ENCODE measurements around the gene TSC22D3.

Gene TSC22D3

GRCh38 chrX:107730991-107731766 is 44.4 kb downstream of the TSC22D3 start:
- no peak for DNase-seq (ENCODE audit: low read depth in 2 of 2)

- DNase-seq (ENCODE audit: low read depth in 2 of 2): no peak
These were observed 45.3 kb downstream of the TSC22D3 start for GRCh38 chrX:107730298-107730655.

GRCh38 chrX:107729558-107730297 is 45.9 kb downstream of the TSC22D3 start:
- DNase-seq (ENCODE audit: low read depth in 2 of 2): no peak

- DNase-seq (ENCODE audit: low read depth in 2 of 2): no peak
These were observed 47.1 kb downstream of the TSC22D3 start for GRCh38 chrX:107728371-107729099.

- DNase-seq (ENCODE audit: low read depth in 2 of 2): no peak
These were observed 48.6 kb downstream of the TSC22D3 start for GRCh38 chrX:107726816-107727534.

- DNase-seq (ENCODE audit: low read depth in 2 of 2): no peak
These were observed 49.6 kb downstream of the TSC22D3 start for GRCh38 chrX:107725761-107726555.

- no peak for DNase-seq (ENCODE audit: low read depth in 2 of 2)
These were observed 50.9 kb downstream of the TSC22D3 start for GRCh38 chrX:107724653-107725052.

GRCh38 chrX:107723511-107723910 is 52.1 kb downstream of the TSC22D3 start:
- no peak for DNase-seq (ENCODE audit: low read depth in 2 of 2)

- DNase-seq (ENCODE audit: low read depth in 2 of 2): no peak
These were observed 53.5 kb downstream of the TSC22D3 start for GRCh38 chrX:107721966-107722707.

- no peak for DNase-seq (ENCODE audit: low read depth in 2 of 2)
These were observed 54.3 kb downstream of the TSC22D3 start for GRCh38 chrX:107721318-107721717.

- peak; percentile 63 to 68 for DNase-seq (ENCODE audit: low read depth in 2 of 2)
These were observed 57.4 kb downstream of the TSC22D3 start for GRCh38 chrX:107718156-107718621.

GRCh38 chrX:107716816-107717700 is 58.5 kb downstream of the TSC22D3 start:
- DNase-seq (ENCODE audit: low read depth in 2 of 2): peak; percentile 40 to 52

GRCh38 chrX:107716118-107716684 is 59.4 kb downstream of the TSC22D3 start:
- DNase-seq (ENCODE audit: low read depth in 2 of 2): no peak

- no peak for DNase-seq (ENCODE audit: low read depth in 2 of 2)
These were observed 60.1 kb downstream of the TSC22D3 start for GRCh38 chrX:107715331-107716117.

GRCh38 chrX:107714206-107714891 is 61.2 kb downstream of the TSC22D3 start:
- no peak for DNase-seq (ENCODE audit: low read depth in 2 of 2)

- DNase-seq (ENCODE audit: low read depth in 2 of 2): no peak
These were observed 61.9 kb downstream of the TSC22D3 start for GRCh38 chrX:107713543-107714205.

- no peak for DNase-seq (ENCODE audit: low read depth in 2 of 2)
These were observed 62.4 kb downstream of the TSC22D3 start for GRCh38 chrX:107713203-107713542.

Measured in fibroblast of skin of left quadriceps (primary cell).